Spleen (tissue), 7 donors: ENCODE results near the gene ATP2B2.

ENCODE experiments used
- CTCF ChIP-seq, 11 experiments: fragments of 200-600 bp in 7 of 11; fragments of 450-650 bp in 4 of 11; sonication (generic) in 4 of 11; IDR thresholded peaks in 8 of 11; conservative IDR thresholded peaks in 3 of 11; 1 replicate in 7 of 11; 2 replicates in 4 of 11; pipeline versions ENCODE4 v1.4.0 to v1.8.0; 2016 to 2021; ENCODE audit warnings: antibody characterized with exemption in 11 of 11, inconsistent platforms in 4 of 11, mild to moderate bottlenecking in 1 of 11
- POLR2A ChIP-seq, 3 donors: fragments of 450-650 bp; IDR thresholded peaks; one replicate each; pipeline ENCODE4 v1.5.1; 2017; ENCODE audit warnings: antibody characterized with exemption in 3 of 3, mild to moderate bottlenecking in 1 of 3
- donor health status: DM: no; HTN: no; CAD: no; lungs with moderate emphysema.
- donor health status: DM: no; HTN: no; CAD: no.
- donor health status: DM: no; HTN: no; CAD: no.

DNA sequence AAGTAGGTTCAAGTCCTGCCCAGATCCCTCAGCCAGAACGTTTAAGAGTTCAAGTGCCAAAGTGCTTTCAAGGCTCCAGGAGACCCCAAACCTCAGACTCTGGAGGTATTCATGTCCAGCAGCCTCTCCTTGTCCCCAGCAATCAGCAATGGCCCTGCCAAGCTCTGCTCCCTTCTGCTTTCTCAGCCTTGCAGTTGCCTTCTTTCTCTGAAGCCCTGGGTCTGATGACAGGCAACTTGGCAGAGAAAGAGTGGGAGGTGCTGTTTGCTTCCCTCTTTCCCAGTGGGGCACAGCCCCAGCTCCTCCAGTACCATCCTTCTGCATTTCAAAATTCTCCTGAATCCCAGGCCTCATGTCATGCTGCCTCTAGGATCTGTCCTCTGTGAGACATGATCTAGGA, 40.2 kb downstream of the ATP2B2 start:
- no peak for TF ChIP-seq CTCF (IDR thresholded peaks at IDR 0.05 in 8 of 11, conservative IDR thresholded peaks at IDR 0.05 in 3 of 11)
- no peak for TF ChIP-seq POLR2A (IDR thresholded peaks at IDR 0.05)
